ENCODE measurements around the gene HIPK1.

HIPK1 gene

DNA sequence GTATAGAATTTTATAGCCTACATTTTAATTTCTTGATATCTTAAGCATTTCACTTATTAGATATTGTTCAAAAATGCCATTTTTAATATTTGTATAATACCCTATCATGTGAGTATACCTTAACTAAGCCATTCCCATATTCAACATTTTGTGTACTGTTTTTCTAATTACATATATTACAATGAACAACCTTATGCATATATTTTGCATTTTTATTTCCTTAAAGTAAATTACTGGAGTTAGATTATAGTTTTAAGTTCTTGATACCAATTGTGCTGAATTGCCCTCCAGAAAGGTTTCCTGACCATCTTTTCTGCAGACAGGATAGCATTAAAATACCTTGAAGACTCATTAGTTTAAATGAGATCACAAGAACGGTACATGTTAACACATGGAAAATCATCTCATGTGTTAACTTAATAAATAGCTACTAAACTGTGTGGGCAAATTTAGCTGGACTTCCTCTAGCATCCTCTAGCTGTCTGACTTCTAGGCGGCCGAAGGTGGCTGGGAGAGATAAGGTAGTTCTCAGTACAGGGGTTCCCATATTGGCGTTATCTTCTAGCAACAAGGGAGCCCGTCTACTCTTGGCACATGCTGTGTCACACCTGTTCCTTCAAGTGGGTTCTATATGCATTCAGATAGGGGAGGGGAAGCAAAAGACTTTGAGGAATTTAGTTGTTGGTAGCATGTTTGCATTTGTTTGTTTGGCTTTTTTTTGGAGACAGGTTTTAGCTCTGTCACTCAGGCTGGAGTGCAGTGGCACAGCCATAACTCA is 15.0 kb upstream of the HIPK1 start:
- DNase-seq: no peak

DNA sequence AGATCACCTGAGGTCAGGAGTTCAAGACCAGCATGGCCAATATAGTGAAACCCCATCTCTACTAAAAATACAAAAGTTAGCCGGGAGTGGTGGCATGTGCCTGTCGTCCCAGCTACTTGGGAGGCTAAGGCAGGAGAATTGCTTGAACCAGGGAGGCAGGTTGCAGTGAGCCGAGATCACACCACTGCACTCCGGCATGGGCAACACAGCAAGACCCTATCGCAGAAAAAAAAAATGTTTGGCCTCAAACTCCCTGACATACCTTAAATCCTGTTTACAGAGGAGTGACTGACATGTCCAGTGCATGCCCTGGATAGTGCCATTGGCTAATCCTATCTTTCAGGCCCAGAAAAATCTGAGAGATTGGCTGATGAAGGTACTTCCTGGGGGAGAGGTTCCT is 12.2 kb upstream of the HIPK1 start:
- no peak for DNase-seq

DNA sequence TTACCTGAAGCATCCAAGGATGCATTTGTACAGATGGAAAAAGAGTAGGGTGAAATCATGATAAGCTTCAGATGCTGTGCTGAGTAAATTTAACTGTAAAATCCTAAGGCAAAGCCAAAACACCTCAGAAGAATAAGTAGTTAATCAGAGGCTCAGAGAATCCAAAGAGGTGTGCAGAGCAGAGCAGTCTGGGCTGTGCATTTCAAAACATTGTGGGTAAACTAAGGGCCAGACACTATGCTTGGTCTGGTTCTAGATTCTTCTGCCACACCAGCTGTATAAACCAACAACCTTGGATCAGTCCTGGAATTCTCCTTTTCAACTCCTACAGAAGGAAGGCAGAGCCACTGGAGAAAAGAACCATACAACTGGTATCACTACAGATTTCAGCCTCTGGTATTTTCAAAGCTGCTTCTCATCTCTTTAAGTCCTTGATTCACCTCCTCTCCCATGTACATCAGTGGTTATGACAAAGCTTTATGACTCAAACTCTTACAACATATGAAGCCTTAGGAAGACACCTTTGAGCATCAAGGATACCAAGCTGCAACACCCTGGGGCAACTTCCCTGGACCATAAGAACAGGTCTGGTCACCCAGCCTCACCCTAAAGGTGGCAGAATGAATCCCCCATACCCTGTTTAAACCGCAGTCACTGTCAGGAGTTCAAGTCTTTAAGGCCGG is 11.6 kb upstream of the HIPK1 start:
- no peak for DNase-seq

DNA sequence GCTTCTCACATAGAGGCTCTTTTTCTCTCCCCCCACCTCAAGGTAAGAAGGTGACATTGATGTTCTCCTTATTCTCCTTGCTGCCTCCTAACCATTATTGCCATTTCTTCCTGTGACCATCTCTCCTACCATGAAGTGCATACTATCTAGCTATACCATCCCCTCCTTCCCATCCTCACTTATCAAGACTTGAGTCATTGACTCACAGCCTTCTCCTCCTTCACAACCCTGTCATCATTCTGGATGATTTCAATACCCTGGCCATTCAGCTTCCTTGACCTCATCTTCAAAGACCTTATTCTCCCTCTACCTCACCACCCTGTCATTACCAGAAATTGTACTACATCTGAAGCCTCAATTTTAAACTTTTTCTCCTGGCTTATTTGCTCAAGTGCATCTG is 10.9 kb upstream of the HIPK1 start:
- DNase-seq: no peak

DNA sequence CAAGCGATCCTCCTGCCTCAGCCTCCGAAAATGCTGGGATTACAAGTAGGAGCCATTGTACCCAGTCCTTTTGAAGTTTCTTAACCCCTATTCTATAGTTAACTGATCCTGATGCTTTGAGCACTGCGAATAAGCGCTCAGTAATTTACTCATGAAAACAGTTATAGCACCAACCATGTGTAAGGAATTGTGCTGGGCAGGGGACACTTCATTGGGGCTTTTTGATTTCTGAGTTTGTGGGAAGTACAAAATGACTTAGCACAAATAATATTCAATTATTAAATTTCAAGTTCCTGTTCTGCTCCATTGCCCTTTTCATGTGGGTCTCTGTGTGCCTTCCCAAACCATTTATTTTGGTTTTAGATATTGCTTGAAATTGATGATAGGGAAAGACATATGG is 6.2 kb upstream of the HIPK1 start:
- no peak for DNase-seq

DNA sequence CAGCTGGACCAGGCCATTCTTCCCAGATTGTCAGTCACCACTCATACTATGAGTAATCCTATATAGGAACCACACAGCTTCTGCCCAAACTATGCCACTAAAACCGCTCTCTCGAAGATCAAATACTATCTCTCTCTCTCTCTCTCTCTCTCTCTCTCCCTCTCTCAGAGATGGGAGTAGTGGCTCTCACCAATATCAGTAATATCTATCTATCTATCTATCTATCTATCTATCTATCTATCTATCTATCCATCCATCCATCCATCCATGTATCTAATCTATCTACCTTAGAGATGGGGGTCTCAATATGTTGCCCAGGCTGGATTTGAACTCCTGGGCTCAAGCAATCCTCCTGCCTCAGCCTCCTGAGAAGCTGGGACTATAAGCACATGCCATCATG is 4.7 kb upstream of the HIPK1 start:
- no peak for DNase-seq

DNA sequence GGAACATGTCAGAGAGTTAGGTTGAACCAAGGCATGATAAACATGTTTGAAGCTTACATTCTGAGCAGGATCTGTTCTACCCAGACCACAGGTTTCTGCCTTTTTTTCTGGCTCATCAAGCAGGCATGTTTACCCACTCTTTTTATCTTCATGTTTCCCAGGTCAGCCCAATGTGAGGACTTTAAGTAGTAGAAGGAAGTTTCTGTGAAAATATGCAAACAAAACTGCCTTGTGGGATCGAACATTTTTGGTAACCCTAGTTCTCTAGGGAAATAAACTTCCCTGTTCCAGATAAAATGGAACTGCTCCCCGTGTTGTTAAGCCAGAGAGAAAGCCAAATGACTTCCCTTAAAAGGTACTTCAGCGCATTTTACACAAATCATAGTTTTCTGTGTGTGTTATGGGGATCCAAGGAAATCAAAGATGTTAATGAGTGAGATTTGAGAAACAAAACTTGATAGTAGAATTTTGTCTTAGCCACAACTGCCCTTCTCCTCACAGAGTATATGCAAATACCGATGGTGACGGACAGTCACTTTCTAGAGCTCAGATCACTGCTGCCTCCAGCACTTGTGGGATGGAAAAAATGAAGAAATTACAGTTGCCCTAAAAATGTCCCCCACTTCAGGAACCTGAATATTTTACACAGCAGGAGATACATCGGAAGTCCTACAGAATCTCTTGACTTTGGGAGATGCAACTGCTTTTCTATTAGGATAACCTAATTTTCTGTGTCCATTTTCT is 765 bp upstream of the HIPK1 start:
- no peak for DNase-seq

DNA sequence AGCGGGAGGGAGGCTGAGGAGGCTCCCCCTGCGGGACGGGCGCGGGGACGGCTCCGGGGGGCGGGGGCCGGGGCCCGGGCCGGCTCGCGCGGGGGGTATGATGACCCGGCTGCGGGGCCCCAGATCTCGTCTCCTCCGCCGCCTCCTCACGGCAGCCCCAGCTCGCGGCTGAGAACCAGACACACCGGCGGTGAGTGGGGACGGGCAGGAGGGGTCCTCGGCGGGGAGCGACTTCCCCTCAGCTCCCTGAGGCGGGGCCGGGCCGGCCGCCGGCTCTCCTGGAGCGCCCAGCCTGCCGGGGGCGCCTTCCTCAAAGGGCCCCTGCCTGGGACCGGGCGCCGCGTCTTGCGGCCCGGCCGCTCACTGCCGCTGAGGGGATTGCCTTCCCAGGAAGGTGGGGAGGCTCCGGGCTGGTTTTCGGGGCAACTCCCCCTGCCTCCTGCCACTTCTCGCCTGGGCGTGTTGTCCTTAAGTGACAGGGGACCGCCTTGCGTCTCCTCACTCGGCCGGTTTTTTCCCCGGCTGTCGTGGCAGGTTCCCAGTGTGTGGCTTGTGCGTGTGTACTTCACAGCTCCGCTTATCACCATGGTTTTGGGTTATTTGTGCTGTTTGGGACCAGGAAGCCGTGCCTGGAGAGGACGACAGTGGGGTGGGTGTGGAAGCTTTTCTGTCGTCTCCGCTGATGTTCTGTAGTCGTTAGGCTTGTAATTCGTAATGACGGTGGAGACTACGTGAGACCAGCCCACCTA is 800 bp downstream of the HIPK1 start:
- DNase-seq: no peak

DNA sequence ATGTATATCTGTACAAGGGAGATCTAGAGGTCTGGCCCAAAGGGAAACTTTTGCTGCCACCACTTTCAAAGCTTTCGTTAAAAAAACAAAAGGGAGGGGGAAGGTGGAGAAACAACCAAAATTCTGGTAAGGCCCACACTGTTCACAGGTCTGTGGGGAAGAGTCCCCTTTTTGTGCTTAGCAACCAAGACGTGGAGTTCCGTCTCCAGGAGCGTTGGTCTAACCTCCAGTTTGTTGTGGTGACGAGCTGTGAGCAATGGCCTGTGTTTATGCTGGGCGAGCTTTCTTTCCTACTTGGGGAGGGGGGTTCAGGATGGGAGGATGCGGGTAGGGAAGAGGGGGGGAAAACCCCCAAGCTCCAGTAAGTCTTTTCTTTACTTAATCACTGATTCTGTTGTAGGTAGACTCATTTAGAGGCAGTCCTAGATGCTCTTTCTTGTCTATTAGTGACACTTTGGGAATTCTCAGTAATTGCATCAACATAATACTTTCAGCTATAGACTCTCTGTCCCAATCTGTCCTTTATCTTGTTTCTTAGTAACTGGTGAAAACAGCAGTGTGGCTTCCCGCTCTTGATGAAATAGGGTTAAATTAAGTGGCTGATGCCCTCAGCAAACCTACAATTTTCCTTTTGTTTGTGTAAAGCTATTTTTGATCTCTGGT is 1.5 kb downstream of the HIPK1 start:
- no peak for DNase-seq

DNA sequence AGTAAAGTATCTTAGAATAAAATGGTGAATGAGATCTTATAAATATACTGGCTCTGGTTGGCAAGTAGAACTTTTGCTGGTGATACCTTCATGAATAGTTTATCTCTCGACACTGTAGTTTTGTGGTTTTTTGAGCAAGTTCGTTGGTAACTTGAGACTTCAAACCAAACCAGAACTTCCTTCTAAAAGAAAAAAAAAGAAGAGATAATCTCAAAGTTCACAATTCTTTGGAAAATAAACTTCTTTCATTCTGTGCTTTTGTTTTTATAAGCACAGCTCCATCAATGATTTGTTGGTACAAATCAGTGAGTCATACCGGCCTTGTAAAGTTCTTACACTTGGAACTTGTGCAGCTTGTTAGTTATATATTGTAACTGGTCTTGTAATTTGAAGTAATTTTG is 2.3 kb downstream of the HIPK1 start:
- DNase-seq: no peak

DNA sequence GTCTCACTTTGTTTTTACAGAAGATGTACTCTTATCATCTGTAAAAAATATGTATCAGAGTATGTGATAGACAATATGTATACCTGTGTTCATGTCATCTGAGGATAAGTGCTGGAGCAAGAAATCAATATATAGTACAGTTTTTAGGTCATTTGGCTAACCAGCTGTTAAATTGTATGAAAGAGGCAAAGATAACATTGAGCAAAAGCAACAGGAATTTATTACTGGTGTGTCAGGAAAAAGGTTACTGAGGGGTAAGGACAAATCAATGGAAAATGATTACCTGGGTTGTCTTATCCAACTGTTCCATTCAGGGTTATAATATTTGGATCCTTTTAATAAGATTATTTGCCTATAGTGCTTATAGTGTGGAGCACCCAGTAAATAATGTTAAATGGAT is 4.9 kb downstream of the HIPK1 start:
- DNase-seq: no peak

DNA sequence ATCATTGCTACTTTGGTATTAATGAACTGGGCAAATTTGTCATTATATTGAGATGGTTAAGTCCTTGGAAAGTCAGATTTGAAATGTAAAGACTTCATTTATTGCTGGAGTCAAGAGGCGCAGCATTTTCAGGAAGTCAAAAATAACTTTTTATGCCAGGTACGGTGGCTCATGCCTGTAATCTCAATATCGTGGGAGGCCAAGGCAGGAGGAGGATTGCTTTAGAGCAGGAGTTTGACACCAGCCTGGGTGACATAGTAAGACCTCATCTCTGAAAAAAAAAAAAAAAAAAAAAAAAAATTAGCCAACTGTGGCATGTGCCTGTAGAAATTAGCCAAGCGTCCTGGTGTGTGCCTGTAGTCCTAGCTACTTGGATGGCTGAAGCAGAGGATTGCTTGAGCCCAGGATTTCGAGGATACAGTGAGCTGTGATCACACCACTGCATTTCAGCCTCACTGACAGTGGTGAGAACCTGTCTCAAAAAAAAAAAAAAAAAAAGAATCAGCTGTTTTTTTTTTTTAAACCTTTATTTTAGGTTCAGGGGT is 5.5 kb downstream of the HIPK1 start:
- DNase-seq: no peak

DNA sequence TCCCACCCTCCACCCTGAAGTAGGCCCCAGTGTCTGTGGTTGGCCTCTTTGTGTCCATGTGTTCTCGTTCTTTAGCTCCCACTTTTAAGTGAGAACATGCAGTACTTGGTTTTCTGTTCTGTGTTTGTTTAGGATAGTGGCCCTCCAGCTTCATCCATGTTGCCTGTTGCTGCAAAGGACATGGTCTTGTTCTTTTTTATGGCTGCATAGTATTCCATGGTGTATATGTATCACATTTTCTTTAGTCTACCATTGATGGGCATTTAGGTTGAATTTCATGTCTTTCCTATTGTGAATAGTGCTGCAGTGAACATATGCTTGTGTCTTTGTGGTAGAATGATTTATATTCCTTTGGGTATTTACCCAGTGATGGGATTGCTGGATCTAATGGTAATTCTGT is 6.1 kb downstream of the HIPK1 start:
- no peak for DNase-seq

DNA sequence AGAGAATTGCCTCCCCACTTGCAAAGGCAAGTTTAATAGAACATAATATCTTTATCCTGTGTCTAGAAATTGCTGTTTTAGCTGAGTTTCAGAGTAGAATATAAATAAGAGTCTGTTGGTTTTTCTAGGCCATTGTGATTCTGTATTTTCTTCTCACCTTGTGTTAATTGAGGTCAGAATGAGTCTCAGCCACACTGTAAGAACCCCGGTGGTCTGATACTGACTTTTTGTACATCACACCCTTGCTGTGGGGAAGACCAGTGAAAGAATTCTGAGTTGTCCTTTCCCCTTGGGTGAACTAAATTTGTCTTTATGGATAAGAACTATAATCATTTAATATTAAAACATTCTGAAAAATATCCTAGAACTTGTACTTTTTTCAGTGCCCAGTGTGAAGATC is 6.8 kb downstream of the HIPK1 start:
- DNase-seq: no peak

DNA sequence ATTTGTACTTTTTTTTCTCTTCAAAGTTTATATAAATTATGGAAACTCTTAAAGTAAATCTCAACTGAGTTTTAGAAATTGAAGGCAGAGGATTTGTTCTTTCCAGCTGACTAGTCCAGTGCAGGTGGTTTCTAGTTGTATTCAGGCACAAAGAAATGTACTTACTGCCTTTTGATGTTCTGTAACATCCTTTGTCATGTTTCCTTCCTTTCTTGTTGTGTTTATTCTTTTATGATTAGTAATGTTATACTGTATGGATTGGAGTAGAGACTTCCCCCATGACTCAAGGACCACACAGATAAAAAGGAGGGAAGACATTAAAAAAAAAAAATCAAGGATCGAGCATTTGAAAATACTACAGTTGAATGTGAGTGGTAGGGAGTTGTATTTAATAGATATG is 8.0 kb downstream of the HIPK1 start:
- DNase-seq: no peak

DNA sequence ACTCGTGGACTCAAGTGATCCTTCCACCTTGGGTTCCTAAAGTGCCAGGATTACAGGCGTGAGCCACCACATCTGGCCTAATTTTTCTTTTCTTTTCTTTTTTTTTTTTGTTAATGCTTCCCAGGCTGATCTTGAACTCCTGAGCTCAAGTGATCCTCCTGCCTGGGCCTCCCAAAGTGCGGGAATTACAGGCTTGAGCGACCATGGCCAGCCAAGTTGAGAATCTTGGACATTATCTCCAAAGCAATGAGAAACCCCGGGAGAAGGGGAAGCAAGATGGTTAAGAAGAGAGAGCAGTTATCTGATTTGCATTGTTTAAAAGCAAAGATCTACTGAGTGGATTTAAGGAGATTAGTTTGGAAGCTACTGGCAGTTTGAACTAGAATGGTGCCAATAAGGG is 9.1 kb downstream of the HIPK1 start:
- no peak for DNase-seq

DNA sequence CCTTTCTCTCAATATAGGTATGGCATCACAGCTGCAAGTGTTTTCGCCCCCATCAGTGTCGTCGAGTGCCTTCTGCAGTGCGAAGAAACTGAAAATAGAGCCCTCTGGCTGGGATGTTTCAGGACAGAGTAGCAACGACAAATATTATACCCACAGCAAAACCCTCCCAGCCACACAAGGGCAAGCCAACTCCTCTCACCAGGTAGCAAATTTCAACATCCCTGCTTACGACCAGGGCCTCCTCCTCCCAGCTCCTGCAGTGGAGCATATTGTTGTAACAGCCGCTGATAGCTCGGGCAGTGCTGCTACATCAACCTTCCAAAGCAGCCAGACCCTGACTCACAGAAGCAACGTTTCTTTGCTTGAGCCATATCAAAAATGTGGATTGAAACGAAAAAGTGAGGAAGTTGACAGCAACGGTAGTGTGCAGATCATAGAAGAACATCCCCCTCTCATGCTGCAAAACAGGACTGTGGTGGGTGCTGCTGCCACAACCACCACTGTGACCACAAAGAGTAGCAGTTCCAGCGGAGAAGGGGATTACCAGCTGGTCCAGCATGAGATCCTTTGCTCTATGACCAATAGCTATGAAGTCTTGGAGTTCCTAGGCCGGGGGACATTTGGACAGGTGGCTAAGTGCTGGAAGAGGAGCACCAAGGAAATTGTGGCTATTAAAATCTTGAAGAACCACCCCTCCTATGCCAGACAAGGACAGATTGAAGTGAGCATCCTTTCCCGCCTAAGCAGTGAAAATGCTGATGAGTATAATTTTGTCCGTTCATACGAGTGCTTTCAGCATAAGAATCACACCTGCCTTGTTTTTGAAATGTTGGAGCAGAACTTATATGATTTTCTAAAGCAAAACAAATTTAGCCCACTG is 11.5 kb downstream of the HIPK1 start:
- DNase-seq: no peak

DNA sequence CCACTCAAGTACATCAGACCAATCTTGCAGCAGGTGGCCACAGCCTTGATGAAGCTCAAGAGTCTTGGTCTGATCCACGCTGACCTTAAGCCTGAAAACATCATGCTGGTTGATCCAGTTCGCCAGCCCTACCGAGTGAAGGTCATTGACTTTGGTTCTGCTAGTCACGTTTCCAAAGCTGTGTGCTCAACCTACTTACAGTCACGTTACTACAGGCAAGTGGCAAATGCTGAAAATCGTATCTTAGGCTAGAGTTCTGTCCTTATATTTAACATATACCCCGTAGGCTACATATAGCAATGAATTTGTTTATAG is 12.1 kb downstream of the HIPK1 start:
- DNase-seq: no peak

DNA sequence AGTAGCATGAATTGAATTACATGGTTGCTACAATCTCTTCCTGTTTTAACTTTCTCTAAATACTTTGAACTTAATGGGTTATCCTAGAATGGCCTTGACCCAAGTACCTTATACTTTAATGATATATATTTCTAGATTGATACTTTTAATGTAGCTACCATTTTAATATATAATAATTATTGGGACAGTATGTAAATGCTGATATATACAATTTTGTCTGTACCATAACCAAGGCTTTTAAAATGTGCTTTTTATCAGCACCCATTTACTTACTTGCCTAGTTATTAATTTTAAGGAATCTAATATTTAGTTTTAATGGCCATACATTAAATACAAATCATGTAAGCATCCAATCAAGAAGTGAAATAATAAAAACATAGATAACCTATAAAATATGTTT is 13.4 kb downstream of the HIPK1 start:
- DNase-seq: no peak

DNA sequence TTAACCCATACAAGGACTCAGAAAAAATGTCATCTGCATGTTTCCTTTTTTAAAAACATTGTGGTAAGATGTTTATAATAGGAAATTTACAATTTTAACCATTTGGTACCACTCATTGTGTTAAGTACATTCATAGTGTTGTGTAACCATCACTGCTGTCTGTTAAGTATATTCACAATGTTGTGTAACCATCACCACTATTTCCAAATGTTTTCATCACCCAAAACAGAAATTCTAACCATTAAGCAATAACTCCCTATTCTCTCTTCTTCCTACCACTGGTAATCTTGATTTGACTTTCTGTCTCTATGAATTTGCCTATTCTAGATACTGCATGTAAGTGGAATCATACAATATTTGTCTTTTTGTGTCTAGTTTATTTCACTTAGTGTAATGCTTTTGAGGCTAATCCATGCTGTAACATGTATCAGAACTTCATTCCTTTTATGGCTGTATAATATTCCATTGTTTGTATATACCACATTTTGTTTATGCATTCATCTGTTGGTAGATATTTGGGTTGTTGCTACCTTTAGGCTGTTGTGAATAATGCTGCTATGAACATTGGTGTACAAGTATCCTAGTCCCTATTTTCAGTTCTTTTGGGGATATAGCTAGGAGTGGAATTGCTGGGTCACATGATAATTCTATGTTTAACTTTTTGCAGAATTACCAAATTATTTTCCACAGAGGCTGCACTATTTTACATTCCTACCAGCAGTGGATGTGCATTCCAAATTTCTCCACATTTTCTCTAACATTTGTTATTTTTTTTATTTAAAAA is 14.1 kb downstream of the HIPK1 start:
- DNase-seq: no peak

DNA sequence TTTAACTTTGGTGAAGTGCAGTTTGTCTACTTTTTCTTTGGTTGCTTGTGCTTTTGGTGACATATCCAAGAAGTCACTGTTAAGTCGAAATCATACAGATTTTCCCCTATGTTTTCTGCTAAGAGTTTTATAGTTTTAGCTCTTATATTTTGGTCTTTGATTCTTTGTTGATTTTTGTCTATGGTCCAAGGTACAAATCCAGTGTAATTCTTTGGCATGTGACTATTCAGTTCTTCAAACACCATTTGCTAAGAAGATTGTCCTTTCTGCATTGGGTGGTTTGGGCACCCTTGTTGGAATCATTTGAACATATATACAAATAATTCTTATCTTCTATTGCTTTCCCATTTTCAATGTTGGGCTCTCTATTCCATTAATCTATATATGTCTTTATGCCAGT is 16.2 kb downstream of the HIPK1 start:
- no peak for DNase-seq

All from NCI-H1092 (cell line).